ENCODE measurements around the gene LENG8.
A peak's percentile ranks its signal among the peaks of the same experiment; 100 is the strongest.
"Not testable (repeated sequence)": the region's sequence is repeated elsewhere in the genome, so short reads cannot be mapped to it uniquely, and the experiment has no call there.

LENG8 gene

GRCh38 chr19:54434873-54435214 lies 14.2 kb upstream of the LENG8 start:
- TF ChIP-seq ZFX (IDR thresholded peaks at IDR 0.05) (no peak), CTCF (conservative IDR thresholded peaks at IDR 0.05) (no peak)
- H3K27ac ChIP-seq = no peak overlapping the region

- H3K27ac ChIP-seq = no peak overlapping the region
- TF ChIP-seq ZFX (IDR thresholded peaks at IDR 0.05) (no peak), CTCF (conservative IDR thresholded peaks at IDR 0.05) (no peak)
Observed at GRCh38 chr19:54435551-54436016, 13.4 kb upstream of the LENG8 start.

- TF ChIP-seq CTCF (conservative IDR thresholded peaks at IDR 0.05) (no peak), ZFX (IDR thresholded peaks at IDR 0.05) (no peak)
- no peak overlapping the region for H3K27ac ChIP-seq
Observed at GRCh38 chr19:54436031-54436523, 12.9 kb upstream of the LENG8 start.

- no peak overlapping the region for H3K27ac ChIP-seq
- no peak for TF ChIP-seq CTCF (conservative IDR thresholded peaks at IDR 0.05)
- no peak for TF ChIP-seq ZFX (IDR thresholded peaks at IDR 0.05)
Observed at GRCh38 chr19:54436628-54437252, 12.3 kb upstream of the LENG8 start.

GRCh38 chr19:54439174-54439851 lies 9.7 kb upstream of the LENG8 start:
- TF ChIP-seq ZFX (IDR thresholded peaks at IDR 0.05) (no peak), CTCF (conservative IDR thresholded peaks at IDR 0.05) (peak; percentile 69)
- no peak overlapping the region for H3K27ac ChIP-seq

- TF ChIP-seq ZFX (IDR thresholded peaks at IDR 0.05) (no peak), CTCF (conservative IDR thresholded peaks at IDR 0.05) (no peak)
- H3K27ac ChIP-seq = no peak overlapping the region
Observed at GRCh38 chr19:54440641-54441040, 8.4 kb upstream of the LENG8 start.

GRCh38 chr19:54444737-54445136 lies 4.3 kb upstream of the LENG8 start:
- no peak overlapping the region for H3K27ac ChIP-seq
- TF ChIP-seq ZFX (IDR thresholded peaks at IDR 0.05) (no peak), CTCF (conservative IDR thresholded peaks at IDR 0.05) (no peak)

- not testable (repeated sequence) for H3K27ac ChIP-seq
Observed at GRCh38 chr19:54446349-54446748, 2.6 kb upstream of the LENG8 start.

All from C4-2B (cell line).